Fibroblast of lung (primary cell): ENCODE measurements around the gene ALKBH6.
"Not testable (repeated sequence)": the region's sequence is repeated elsewhere in the genome, so short reads cannot be mapped to it uniquely, and the experiment has no call there.

Source experiments
- CTCF ChIP-seq, 2 donors: IDR thresholded peaks in 1 of 2; conservative IDR thresholded peaks in 1 of 2; 1 replicate in 1 of 2; 2 replicates in 1 of 2; pipeline ENCODE4 v1.5.1; 2011 to 2012; ENCODE audit warnings: low read length in 2 of 2, control low read depth in 1 of 2, inconsistent platforms in 1 of 2, low read depth in 1 of 2, mild to moderate bottlenecking in 1 of 2
- EZH2 ChIP-seq: IDR thresholded peaks from 2 replicates; pipeline ENCODE4 v1.5.1; 2012; ENCODE audit warnings: low read length, control low read depth, mild to moderate bottlenecking; ENCODE audit errors: missing control alignments

GRCh38 chr19:35980997-35981396 lies 33.0 kb downstream of the ALKBH6 start:
- not testable (repeated sequence) for TF ChIP-seq CTCF (conservative IDR thresholded peaks at IDR 0.05 in 1 of 2, IDR thresholded peaks at IDR 0.05 in 1 of 2; ENCODE audit: low read depth in 1 of 2, low read length in 2 of 2); EZH2
